Cardiac muscle cell (in vitro differentiated cells and primary cell): ENCODE results near the gene ATG5. TPM values are rescaled to one million over a fixed set of nuclear protein-coding genes. Genes with fewer than 3 reads are reported as not detected.

Source experiments
- DNase-seq, 2 donors: peaks; one replicate each; pipeline versions ENCODE4 v3.0.0 to v3.0.0-alpha.2; 2010 to 2017; ENCODE audit warnings: low read depth in 1 of 2, low spot score in 1 of 2
- H3K27ac ChIP-seq: fragments of 200-600 bp; sonication (generic); 2 replicates; pipeline ENCODE4 v1.5.1; 2016
- H3K27me3 ChIP-seq: fragments of 200-600 bp; sonication (generic); 2 replicates; pipeline ENCODE4 v1.6.0; 2016; ENCODE audit warnings: control low read depth
- H3K36me3 ChIP-seq: fragments of 200-600 bp; sonication (generic); 2 replicates; pipeline ENCODE4 v1.5.1; 2016; ENCODE audit warnings: control low read depth
- H3K4me1 ChIP-seq: fragments of 200-600 bp; sonication (generic); 2 replicates; pipeline ENCODE4 v1.8.1; 2017; ENCODE audit warnings: low read depth, mild to moderate bottlenecking, mixed run types
- H3K4me3 ChIP-seq: fragments of 200-600 bp; sonication (generic); 2 replicates; pipeline ENCODE4 v1.5.1; 2016; ENCODE audit warnings: mild to moderate bottlenecking
- H3K9me3 ChIP-seq: fragments of 200-600 bp; sonication (generic); 2 replicates; pipeline ENCODE4 v1.5.1; 2017; ENCODE audit warnings: low read depth, mild to moderate bottlenecking, control low read depth
- polyA plus RNA-seq: library from polyadenylated mRNA; unstranded; fragments of >200 nt; fragmentation: Nextera tagmentation; extraction: Ambion mirVana; gene quantifications from 2 replicates; pipeline ENCODE4 v1.2.1, GENCODE V29; 2016
- total RNA-seq: library from RNA; depleted of rRNA; stranded (reverse); fragments of >200 nt; gene quantifications from 2 replicates; pipeline ENCODE4 v1.2.3, GENCODE V29; 2016
- TF ChIP-seq, protein P1 (sequence below): IDR thresholded peaks from 2 replicates; pipeline ENCODE4 v1.5.1; 2012; ENCODE audit warnings: low read depth, mild to moderate bottlenecking, low read length

The ATG5 gene
- total and polyA plus RNA-seq, 2 experiments from 2014 or later = 15.2 to 32.2 TPM

DNA sequence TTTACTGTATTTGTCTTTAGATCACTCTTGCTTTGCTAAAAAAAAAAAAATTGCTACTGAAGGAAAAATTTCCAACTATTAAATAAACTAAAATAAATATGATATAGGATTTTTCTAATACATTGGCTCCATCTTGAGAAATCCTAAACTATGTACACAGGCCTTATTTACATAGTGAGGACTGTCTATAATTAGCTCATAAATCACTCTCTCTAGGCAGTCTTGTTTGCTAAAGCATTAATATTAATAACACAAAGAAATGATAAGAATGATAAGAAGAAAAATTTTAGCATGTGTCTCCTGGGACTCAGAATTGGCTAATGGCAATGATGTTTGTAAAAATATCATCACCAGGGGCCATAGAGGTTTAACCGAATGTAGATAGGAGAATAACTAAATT lies 21.7 kb upstream of the ATG5 start:
- H3K36me3 ChIP-seq = no peaks in the 10 kb centered on the region
- H3K4me3 ChIP-seq = no peak overlapping the region
- no peak overlapping the region for H3K27ac ChIP-seq
- TF ChIP-seq, protein P1, sequence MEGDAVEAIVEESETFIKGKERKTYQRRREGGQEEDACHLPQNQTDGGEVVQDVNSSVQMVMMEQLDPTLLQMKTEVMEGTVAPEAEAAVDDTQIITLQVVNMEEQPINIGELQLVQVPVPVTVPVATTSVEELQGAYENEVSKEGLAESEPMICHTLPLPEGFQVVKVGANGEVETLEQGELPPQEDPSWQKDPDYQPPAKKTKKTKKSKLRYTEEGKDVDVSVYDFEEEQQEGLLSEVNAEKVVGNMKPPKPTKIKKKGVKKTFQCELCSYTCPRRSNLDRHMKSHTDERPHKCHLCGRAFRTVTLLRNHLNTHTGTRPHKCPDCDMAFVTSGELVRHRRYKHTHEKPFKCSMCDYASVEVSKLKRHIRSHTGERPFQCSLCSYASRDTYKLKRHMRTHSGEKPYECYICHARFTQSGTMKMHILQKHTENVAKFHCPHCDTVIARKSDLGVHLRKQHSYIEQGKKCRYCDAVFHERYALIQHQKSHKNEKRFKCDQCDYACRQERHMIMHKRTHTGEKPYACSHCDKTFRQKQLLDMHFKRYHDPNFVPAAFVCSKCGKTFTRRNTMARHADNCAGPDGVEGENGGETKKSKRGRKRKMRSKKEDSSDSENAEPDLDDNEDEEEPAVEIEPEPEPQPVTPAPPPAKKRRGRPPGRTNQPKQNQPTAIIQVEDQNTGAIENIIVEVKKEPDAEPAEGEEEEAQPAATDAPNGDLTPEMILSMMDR = no peak
- no peak for DNase-seq
- no peaks in the 10 kb centered on the region for H3K4me1 ChIP-seq
- H3K9me3 ChIP-seq = no peaks in the 10 kb centered on the region
- no peaks in the 10 kb centered on the region for H3K27me3 ChIP-seq

DNA sequence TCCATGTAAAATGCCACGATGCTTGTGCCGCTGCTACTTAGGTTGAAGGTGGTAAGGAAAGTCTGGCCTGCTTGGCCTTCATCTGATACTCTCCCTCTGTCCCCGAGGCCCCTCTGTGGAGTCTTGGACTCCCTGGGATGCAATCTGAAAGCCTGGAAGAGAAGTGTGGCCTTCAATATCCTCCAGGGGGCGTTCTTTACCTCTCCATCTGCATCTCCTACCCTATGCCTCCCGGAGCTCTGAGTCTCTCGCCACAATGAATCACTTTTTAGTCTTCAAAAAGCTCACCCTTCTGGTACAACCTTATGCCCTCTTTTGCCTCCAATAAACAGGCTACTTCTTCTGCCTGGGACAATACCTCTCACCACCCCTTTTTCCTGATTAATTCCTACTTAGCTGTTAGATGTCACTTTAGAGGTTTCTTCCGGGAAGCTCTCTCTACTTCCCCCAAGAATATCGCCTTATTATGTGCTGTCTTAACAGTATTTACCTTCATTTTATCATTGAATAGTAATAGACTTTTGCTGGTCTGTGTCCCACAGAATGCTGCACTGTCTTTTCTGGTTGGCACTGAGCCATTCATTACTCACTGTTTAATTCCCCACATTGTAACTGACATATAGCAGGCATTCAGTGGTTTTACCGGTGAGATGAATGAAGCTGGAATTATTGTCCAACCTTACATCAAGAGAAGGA lies 13.9 kb upstream of the ATG5 start:
- TF ChIP-seq, protein P1 = peak; percentile 87
- peak; percentile 73 for DNase-seq
- Histone ChIP-seq H3K9me3 (no peaks in the 10 kb centered on the region), H3K27ac (no peak overlapping the region), H3K36me3 (no peaks in the 10 kb centered on the region), H3K27me3 (no peaks in the 10 kb centered on the region), H3K4me1 (no peaks in the 10 kb centered on the region), H3K4me3 (no peak overlapping the region)

DNA sequence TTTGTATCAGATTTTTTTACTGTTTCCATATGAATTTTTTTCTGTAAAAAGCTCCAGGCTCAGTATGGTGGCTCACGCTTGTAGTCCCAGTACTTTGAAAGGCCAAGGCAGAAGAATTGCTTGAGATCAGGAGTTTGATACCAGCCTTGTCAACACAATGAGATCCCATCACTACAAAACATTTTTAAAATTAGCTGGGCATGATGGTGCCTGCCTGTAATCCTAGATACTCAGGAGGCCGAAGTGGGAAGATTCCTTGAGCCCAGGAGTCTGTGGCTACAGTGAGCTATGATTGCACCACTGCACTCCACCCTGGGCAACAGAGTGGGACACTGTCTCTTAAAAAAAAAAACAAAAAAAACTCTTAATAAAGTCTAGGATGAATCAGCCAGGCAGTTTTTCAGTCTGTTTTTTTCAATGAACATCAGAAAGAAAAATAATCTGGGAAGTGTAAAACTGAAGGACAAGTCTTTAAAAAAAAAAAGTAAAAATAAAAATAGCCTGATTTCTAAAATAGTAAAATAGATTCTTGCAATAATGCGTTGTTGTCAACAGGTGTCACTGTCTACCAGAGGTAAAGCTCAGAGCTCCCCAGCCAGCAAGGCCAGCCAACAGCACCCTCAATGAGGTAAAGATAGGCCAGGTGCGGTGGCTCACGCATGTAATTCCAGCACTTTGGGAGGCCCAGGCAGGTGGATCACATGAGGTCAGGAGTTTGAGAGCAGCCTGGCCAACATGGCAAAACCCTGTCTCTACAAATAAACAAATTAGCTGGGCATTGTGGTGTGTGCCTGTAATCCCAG lies 9.3 kb upstream of the ATG5 start:
- TF ChIP-seq, protein P1 = peak; percentile 55
- Histone ChIP-seq H3K27me3 (no peaks in the 10 kb centered on the region), H3K4me3 (no peak overlapping the region), H3K27ac (no peak overlapping the region), H3K4me1 (no peaks in the 10 kb centered on the region), H3K36me3 (no peaks in the 10 kb centered on the region), H3K9me3 (no peaks in the 10 kb centered on the region)
- DNase-seq = peak; percentile 63 to 64

DNA sequence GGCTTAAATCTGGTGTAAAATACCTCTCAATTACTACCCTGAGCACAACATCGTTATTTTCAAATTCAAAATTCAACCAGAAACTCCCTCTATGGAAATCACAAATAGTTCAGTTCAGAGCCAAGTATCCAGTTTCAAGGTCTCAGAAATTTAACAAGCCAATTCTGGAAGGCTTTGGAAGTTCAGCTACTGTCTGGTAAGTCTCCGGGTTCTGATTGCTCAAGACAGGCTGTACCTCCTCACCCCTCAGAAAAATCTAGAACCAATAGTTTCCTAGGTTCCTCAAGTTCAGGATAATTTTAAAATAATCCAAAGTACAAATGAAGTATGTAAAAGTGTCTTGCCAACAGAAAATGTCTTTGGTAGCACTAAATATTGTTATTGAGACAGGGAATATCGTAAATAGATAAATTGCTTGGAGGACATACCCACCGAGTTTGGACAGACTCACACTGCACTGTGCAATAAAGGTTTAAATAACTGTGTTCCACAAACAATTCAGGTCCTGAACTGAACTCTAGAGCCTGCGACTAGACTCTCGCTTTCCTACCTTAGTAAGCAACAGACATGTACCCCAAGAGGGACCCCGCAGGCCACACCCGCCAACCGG lies 729 bp downstream of the ATG5 start:
- TF ChIP-seq, protein P1 = no peak
- peak in 1 of 2 donors; percentile 20 for DNase-seq
- Histone ChIP-seq H3K9me3 (no peaks in the 10 kb centered on the region), H3K36me3 (no peaks in the 10 kb centered on the region), H3K4me3 (peak overlapping the region; percentile 56), H3K27me3 (peaks cover 3% of the 10 kb centered on the region), H3K4me1 (peaks cover 14% of the 10 kb centered on the region), H3K27ac (peak overlapping the region; percentile 88)

DNA sequence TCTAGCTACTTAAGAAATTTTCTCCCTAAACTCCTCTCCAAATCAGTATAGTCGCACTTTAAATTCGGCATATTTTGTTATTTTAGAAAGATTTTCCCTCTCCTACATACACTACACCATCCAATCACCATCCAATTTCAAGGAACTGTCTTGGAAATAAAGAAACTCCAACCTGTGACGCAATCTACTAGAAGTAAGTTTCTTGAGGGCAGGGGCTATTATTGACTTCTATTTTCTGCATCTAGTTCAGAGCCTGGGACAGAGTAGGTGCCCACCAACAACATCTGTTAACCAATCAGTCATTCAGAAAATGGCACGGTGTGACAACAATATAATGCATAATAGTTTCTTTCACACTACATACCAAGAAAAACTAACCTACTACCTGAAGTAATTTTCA lies 3.6 kb downstream of the ATG5 start:
- Histone ChIP-seq H3K27me3 (no peaks in the 10 kb centered on the region), H3K4me3 (no peak overlapping the region), H3K4me1 (peaks cover 31% of the 10 kb centered on the region), H3K36me3 (no peaks in the 10 kb centered on the region), H3K27ac (no peak overlapping the region), H3K9me3 (no peaks in the 10 kb centered on the region)
- DNase-seq = no peak
- TF ChIP-seq, protein P1 = no peak
